PFSK-1 (cell line): ENCODE measurements around the gene VTI1A.

Source experiments
- FOXP2 ChIP-seq: optimal IDR thresholded peaks from 2 replicates; pipeline ENCODE3; 2011; ENCODE audit warnings: borderline replicate concordance, control low read depth, inconsistent platforms; ENCODE audit not compliant: insufficient read depth; ENCODE audit errors: extremely low read length, extremely low read depth
- POLR2AphosphoS5 ChIP-seq: IDR thresholded peaks from 2 replicates; pipeline ENCODE4 v1.6.1; 2012; ENCODE audit warnings: low read depth, mild to moderate bottlenecking, control low read depth, low read length, moderate library complexity
- SIN3A ChIP-seq: IDR thresholded peaks from 2 replicates; pipeline ENCODE4 v1.6.1; 2012; ENCODE audit warnings: mild to moderate bottlenecking, low read length, moderate library complexity, borderline replicate concordance; ENCODE audit not compliant: insufficient read depth
- TAF1 ChIP-seq: IDR thresholded peaks from 2 replicates; pipeline ENCODE4 v1.6.1; 2012; ENCODE audit warnings: low read length, control low read depth, borderline replicate concordance; ENCODE audit not compliant: insufficient read depth
- TF ChIP-seq, protein P1 (sequence below), 2 experiments: IDR thresholded peaks; 2 replicates each; pipeline versions ENCODE4 v1.6.1 to v1.8.0; 2011 to 2012; ENCODE audit warnings: low read depth in 2 of 2, low read length in 2 of 2, control low read depth in 1 of 2, inconsistent platforms in 1 of 2, mild to moderate bottlenecking in 1 of 2, moderate library complexity in 1 of 2; ENCODE audit not compliant: insufficient read depth in 1 of 2

Gene VTI1A

DNA sequence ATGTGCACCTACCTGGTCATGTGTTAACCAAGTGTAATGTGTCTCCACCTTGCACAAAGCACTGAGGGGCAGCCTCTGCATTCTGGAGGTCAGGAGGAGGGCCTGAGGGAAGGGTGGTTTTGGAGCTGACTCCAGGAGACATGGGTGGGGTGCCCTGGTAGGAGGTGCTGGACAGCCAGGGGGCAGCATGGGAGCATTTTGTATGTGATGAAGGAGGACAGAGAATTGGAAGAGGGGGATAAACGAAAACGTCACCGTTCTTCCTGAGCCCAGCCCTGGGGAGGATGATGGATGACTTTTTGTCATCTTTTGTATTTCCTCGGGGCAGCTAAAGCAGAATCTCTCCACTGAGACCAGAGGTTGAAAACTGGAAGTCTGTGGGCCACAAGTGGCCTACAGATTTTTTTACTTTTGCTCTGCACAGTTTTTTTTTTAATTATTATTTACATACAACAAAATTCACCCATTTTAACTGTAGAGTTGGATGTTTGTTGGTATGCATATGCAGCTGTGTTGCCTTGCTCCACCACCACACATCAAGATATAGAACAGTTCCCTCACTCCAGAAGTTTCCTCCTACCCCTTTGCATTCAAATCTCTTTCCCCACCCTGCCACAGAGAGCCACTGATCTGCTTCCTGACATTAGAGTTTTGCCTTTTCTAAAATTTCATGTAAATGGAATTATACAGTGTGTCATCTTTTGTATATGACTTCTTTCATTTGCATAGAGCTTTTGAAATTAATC is 242.5 kb downstream of the VTI1A start:
- TF ChIP-seq TAF1 (no peak), FOXP2 (no peak), POLR2AphosphoS5 (no peak), SIN3A (no peak)
- TF ChIP-seq, protein P1, sequence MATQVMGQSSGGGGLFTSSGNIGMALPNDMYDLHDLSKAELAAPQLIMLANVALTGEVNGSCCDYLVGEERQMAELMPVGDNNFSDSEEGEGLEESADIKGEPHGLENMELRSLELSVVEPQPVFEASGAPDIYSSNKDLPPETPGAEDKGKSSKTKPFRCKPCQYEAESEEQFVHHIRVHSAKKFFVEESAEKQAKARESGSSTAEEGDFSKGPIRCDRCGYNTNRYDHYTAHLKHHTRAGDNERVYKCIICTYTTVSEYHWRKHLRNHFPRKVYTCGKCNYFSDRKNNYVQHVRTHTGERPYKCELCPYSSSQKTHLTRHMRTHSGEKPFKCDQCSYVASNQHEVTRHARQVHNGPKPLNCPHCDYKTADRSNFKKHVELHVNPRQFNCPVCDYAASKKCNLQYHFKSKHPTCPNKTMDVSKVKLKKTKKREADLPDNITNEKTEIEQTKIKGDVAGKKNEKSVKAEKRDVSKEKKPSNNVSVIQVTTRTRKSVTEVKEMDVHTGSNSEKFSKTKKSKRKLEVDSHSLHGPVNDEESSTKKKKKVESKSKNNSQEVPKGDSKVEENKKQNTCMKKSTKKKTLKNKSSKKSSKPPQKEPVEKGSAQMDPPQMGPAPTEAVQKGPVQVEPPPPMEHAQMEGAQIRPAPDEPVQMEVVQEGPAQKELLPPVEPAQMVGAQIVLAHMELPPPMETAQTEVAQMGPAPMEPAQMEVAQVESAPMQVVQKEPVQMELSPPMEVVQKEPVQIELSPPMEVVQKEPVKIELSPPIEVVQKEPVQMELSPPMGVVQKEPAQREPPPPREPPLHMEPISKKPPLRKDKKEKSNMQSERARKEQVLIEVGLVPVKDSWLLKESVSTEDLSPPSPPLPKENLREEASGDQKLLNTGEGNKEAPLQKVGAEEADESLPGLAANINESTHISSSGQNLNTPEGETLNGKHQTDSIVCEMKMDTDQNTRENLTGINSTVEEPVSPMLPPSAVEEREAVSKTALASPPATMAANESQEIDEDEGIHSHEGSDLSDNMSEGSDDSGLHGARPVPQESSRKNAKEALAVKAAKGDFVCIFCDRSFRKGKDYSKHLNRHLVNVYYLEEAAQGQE (IDR thresholded peaks at IDR 0.05; ENCODE audit: insufficient read depth in 1 of 2, low read depth in 2 of 2, low read length in 2 of 2): no peak

DNA sequence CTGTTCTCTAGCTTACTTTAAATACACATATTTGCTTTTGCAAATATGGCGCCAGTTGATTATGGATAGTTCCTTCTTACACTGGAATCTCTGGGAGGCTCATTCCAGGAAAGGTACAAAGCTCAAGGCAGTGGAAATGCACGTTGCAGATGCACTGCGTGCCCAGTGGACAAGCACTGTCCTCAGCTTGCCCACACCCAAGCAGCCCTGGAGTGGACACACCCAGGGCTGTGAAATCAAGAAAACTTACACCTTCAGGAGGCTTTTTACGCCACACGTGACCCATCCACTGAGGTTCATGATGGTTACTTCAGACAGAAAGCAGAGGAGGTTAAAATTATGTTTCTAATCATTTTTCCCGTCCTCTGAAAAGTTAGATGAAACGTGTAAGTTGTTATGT is 248.5 kb downstream of the VTI1A start:
- TF ChIP-seq, protein P1 (IDR thresholded peaks at IDR 0.05; ENCODE audit: insufficient read depth in 1 of 2, low read depth in 2 of 2, low read length in 2 of 2): no peak
- TF ChIP-seq TAF1: no peak

DNA sequence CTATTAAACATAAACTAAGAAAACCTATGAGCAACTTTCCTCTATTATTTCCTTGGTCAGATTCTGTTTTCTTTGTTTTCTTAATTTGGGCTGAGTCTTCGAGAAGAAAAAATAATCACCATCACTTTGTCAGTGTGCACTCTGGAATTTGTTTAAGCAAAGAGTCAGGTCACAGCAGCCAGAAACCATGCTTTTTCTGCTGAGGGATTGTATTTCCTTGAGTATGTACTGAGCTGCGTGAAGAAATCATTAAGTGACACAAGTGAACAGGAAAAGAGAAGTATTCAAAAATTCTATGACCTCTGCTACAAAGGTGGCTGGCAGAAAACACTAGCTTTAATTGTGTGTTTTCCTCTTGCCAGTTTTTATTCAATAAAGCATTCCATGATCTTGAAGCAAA is 249.6 kb downstream of the VTI1A start:
- TF ChIP-seq, protein P1 (IDR thresholded peaks at IDR 0.05; ENCODE audit: insufficient read depth in 1 of 2, low read depth in 2 of 2, low read length in 2 of 2): no peak
- TF ChIP-seq POLR2AphosphoS5 (no peak), SIN3A (no peak), TAF1 (no peak), FOXP2 (no peak)

DNA sequence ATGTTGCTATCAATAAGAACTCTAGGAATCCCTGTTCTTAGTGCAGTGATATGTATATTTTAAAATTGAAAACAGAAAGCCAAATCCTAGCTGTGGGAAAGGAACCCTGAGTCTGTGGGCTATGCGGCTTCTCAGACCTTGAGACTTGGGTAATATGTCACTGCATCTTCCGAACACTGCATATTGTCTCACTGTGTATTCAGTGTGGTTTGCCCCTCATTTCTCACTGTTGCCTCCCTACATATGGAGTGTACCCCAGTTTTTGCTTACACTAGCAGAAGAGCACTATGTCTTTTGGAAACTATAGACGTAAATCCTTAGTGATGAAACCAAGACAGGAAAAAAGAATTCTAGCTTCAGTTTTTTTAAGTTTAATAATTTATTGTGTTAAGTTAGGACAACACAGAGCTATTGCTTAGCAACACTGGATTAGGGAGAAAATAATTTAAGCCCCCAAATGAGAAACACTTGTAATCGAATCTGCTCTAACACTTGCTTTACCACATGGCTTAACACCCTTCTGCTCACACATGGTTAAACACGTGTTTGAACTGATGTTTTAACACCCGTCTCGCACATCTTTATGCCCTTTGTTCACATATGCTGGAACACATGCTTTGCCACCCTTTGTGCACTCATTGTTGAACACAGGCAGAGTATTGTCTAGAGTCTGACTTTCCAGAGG is 251.3 kb downstream of the VTI1A start:
- no peak for TF ChIP-seq TAF1
- no peak for TF ChIP-seq POLR2AphosphoS5
- TF ChIP-seq, protein P1 (IDR thresholded peaks at IDR 0.05; ENCODE audit: insufficient read depth in 1 of 2, low read depth in 2 of 2, low read length in 2 of 2): no peak

DNA sequence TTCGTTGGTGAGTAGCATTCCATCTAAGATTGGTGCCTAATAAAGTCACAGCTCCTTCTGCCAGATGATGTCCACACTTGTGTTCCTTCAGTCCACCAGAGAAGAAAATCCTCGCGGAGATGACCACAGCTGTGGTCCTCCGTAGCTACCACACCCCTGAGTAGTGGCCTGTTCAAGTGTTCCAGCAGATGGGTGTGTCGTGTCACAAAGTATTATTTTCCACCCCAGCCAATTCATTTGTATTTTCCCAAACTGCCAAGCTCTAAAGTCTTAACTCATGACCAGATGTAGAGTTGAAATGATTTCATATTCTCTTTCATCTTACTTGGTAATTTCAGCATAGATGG is 251.8 kb downstream of the VTI1A start:
- TF ChIP-seq TAF1 (no peak), FOXP2 (no peak), POLR2AphosphoS5 (no peak), SIN3A (no peak)
- TF ChIP-seq, protein P1 (IDR thresholded peaks at IDR 0.05; ENCODE audit: insufficient read depth in 1 of 2, low read depth in 2 of 2, low read length in 2 of 2): no peak
